Karpas-422 (cell line): ENCODE measurements around the gene OR2Y1. TPM values are rescaled to one million over a fixed set of nuclear protein-coding genes. Genes with fewer than 3 reads are reported as not detected.
A peak's percentile ranks its signal among the peaks of the same experiment; 100 is the strongest.
"Not testable (repeated sequence)": the region's sequence is repeated elsewhere in the genome, so short reads cannot be mapped to it uniquely, and the experiment has no call there.

Source experiments
- DNase-seq: peaks from one replicate; pipeline ENCODE4 v3.0.0-alpha.2; 2015
- H2AFZ ChIP-seq: fragments of 200-600 bp; sonication (generic); 2 replicates; pipeline ENCODE4 v1.6.1; 2014; ENCODE audit warnings: antibody characterized with exemption, low read length, mixed read lengths
- H3K27ac ChIP-seq: fragments of 200-600 bp; sonication (generic); 2 replicates; pipeline ENCODE4 v1.5.1; 2014; ENCODE audit warnings: mild to moderate bottlenecking, low read length, moderate library complexity
- H3K27me3 ChIP-seq: fragments of 200-600 bp; sonication (generic); 2 replicates; pipeline ENCODE4 v1.6.1; 2014; ENCODE audit warnings: low read length, mixed read lengths
- H3K36me3 ChIP-seq: fragments of 200-600 bp; sonication (generic); 2 replicates; pipeline ENCODE4 v1.6.1; 2014; ENCODE audit warnings: low read length, mixed read lengths; ENCODE audit not compliant: insufficient read depth
- H3K4me1 ChIP-seq: fragments of 200-600 bp; sonication (generic); 2 replicates; pipeline ENCODE4 v1.6.1; 2014; ENCODE audit warnings: mild to moderate bottlenecking, low read length, mixed read lengths
- H3K4me2 ChIP-seq: fragments of 200-600 bp; sonication (generic); 2 replicates; pipeline ENCODE4 v1.6.1; 2014; ENCODE audit warnings: low read length, low read depth, mild to moderate bottlenecking; ENCODE audit not compliant: poor library complexity, severe bottlenecking
- H3K4me3 ChIP-seq: fragments of 200-600 bp; sonication (generic); 2 replicates; pipeline ENCODE4 v1.5.1; 2014; ENCODE audit warnings: mild to moderate bottlenecking, antibody characterized with exemption, low read length, mixed read lengths
- H3K79me2 ChIP-seq: fragments of 200-600 bp; sonication (generic); 2 replicates; pipeline ENCODE4 v1.6.1; 2014; ENCODE audit warnings: mild to moderate bottlenecking, low read length, mixed read lengths
- H3K9ac ChIP-seq: fragments of 200-600 bp; sonication (generic); 2 replicates; pipeline ENCODE4 v1.6.0; 2014; ENCODE audit warnings: low read length
- H3K9me2 ChIP-seq: fragments of 200-600 bp; sonication (generic), shearing (Covaris generic); replicated peaks from 2 replicates; pipeline ENCODE4 v1.6.0; 2014; ENCODE audit warnings: mild to moderate bottlenecking, low read length, moderate library complexity; ENCODE audit not compliant: insufficient read depth
- H3K9me3 ChIP-seq: fragments of 300-700, 200-600 bp; sonication (generic); 2 replicates; pipeline ENCODE4 v1.6.1; 2014; ENCODE audit warnings: low read length, mixed read lengths
- H4K20me1 ChIP-seq: fragments of 200-600 bp; sonication (generic); 2 replicates; pipeline ENCODE4 v1.6.1; 2014; ENCODE audit warnings: mild to moderate bottlenecking, antibody characterized with exemption, low read length, low read depth; ENCODE audit not compliant: insufficient read depth
- total RNA-seq: library from RNA; depleted of rRNA; stranded (reverse); fragments of >200 nt; shearing (Covaris generic); gene quantifications from 2 replicates; pipeline ENCODE4 v1.2.3, GENCODE V29; 2014; ENCODE audit warnings: low replicate concordance; rRNA removed

OR2Y1 gene
- total RNA-seq = not detected in 2 replicates

- Histone ChIP-seq H3K4me1 (no peaks in the 10 kb centered on the region), H3K4me3 (no peak within 1 kb of the TSS), H3K9me2 (no peaks in the 10 kb centered on the region), H3K27ac (no peak within 1 kb of the TSS), H2AFZ (no peak within 1 kb of the TSS), H4K20me1 (no peaks in the 10 kb centered on the region), H3K9me3 (no peaks in the 10 kb centered on the region), H3K9ac (no peak within 1 kb of the TSS), H3K36me3 (no peaks in the 10 kb centered on the region), H3K4me2 (no peak within 1 kb of the TSS), H3K27me3 (no peaks in the 10 kb centered on the region), H3K79me2 (no peaks in the 10 kb centered on the region)
- DNase-seq = no peak
Observed at GRCh38 chr5:180739958-180740357, at the start of gene OR2Y1. TSS of gene OR2Y1 (minus strand) at chr5:180740058. CDS start at chr5:180740058, 0 bp downstream.

DNA sequence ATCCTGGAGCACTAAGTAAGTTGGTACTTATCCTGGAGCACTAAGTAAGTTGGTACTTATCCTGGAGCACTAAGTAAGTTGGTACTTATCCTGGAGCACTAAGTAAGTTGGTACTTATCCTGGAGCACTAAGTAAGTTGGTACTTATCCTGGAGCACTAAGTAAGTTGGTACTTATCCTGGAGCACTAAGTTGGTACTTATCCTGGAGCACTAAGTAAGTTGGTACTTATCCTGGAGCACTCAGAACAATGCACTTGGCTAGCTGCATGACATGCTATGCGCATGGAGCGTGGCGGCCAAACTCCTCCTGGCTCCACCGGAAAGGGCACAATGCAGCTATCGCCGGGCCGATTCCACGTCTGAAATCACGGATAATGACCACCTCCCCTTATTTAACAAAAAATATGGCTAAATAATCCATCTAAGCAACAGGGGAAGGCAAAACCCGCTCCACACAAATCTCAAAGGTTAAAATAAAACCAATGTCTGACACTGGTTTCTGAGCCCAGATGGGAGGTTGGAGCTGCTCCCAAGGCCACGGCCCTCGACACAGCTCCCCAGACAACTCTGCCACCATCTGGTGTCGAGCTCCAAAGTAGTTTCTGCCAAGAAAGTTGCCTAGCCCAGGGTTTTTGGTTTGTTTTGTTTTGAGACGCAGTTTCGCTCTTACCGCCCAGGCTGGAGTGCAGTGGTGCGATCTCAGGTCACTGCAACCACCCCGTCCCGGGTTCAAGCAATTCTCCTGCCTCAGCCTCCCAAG is 49.0 kb upstream of the OR2Y1 start:
- not testable (repeated sequence) for H3K9ac ChIP-seq, H3K4me1 ChIP-seq, DNase-seq, H3K4me3 ChIP-seq, H3K4me2 ChIP-seq, H3K36me3 ChIP-seq, H3K9me2 ChIP-seq, H4K20me1 ChIP-seq, H3K9me3 ChIP-seq, H3K27me3 ChIP-seq, H2AFZ ChIP-seq, H3K27ac ChIP-seq
- H3K79me2 ChIP-seq = peaks cover 12% of the 10 kb centered on the region

DNA sequence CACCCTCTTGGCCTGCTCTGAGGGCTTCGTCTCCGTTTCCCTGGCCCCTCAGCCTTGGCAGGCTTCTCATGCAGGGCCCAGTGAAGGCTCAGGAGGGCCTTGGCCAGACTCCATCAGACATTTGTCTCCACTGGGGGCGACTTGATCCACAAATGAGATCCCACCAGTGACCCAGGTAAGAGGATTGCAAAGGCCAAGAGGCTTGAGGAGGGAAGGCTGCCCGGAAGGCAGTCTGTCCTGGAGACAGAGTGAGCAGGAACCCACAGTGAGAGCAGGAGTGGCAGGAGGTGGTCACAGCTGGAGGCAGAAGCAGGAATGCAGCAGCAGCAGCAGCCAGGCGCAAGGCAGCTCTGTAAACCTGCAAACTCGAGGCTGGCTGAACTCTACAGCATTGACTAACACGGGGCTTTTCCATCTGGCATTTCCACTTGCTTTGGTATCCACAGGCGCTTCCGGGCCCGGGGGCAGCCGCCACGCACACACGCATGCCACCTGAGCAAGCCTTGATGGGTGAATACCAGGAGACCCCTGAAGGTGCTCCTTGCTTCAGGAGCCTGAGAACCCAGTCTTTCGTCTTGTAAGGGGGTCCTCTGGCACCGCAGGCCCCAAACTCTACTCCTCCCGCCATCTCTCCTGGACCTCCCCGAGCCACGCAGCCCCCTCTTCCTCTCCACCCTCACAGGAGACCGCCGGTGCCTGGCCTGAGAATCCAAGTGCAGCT is 48.0 kb upstream of the OR2Y1 start:
- no peaks in the 10 kb centered on the region for H3K27me3 ChIP-seq
- H3K9ac ChIP-seq = no peak overlapping the region
- no peak overlapping the region for H3K4me2 ChIP-seq
- no peak for DNase-seq
- H2AFZ ChIP-seq = no peak overlapping the region
- H3K9me2 ChIP-seq = no peaks in the 10 kb centered on the region
- H3K4me1 ChIP-seq = no peaks in the 10 kb centered on the region
- peaks cover 3% of the 10 kb centered on the region; the same call in 1 of the 2 replicates for H3K79me2 ChIP-seq
- no peak overlapping the region for H3K27ac ChIP-seq
- H3K4me3 ChIP-seq = no peak overlapping the region
- H3K9me3 ChIP-seq = no peaks in the 10 kb centered on the region
- H3K36me3 ChIP-seq = peaks cover 3% of the 10 kb centered on the region; the same call in 1 of the 2 replicates
- H4K20me1 ChIP-seq = 0 out of 2 replicates have a peak, but pooled peaks cover 2% of the 10 kb centered on the region

DNA sequence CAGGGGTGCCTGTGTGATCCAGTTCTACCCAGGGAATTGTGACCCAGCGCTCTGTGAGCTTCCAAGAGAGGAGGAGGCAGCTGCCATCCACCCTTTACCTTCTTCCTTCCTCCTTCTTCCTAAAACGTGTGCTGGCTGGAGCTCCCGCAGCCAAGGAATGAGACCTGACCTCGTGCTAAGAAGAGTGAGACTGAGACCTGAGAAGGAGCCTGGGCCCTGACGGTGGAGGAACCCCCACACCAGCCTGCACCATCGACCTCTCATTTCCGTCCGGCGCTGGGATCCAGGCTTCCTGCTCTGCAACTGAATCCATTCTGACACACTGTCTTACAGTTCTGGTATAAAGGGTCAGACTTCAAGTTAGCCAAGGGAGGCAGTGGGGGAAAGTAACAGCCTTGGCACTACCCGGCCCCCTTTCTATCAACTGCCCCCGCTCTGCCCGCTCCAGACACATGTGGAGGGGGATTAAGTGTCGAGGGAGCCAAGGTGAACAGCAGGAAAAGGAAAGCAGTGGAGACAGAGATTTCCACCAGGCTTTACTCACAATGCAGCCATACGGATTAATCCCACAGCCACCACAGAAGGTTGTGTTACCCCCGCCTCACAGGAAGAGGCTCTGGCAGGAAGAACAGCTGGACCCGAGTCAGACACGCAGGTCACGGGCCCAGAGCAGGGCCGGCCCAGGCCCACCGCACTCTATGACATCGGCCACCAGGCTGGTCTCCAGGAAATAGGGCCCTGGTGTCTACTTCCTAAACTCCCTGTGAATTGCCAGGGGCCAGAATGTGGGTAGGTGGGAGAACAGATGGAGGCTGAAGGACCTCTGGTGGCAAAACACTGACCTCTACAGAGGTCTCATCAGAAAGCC is 46.9 kb upstream of the OR2Y1 start:
- Histone ChIP-seq H4K20me1 (no peaks in the 10 kb centered on the region), H3K9ac (no peak overlapping the region), H3K9me3 (no peaks in the 10 kb centered on the region), H3K9me2 (no peaks in the 10 kb centered on the region), H3K4me2 (no peak overlapping the region), H3K27me3 (no peaks in the 10 kb centered on the region), H3K4me3 (no peak overlapping the region), H3K79me2 (no peaks in the 10 kb centered on the region), H3K4me1 (no peaks in the 10 kb centered on the region), H2AFZ (no peak overlapping the region), H3K36me3 (peaks cover 3% of the 10 kb centered on the region; the same call in 1 of the 2 replicates), H3K27ac (no peak overlapping the region)
- DNase-seq = no peak

- Histone ChIP-seq H3K27ac (no peak overlapping the region), H3K9me2 (no peaks in the 10 kb centered on the region), H3K4me1 (no peaks in the 10 kb centered on the region), H3K4me3 (no peak overlapping the region), H2AFZ (no peak overlapping the region), H4K20me1 (no peaks in the 10 kb centered on the region), H3K36me3 (no peaks in the 10 kb centered on the region), H3K27me3 (no peaks in the 10 kb centered on the region), H3K9me3 (no peaks in the 10 kb centered on the region), H3K4me2 (no peak overlapping the region), H3K79me2 (no peaks in the 10 kb centered on the region), H3K9ac (no peak overlapping the region)
- DNase-seq = no peak
Observed at GRCh38 chr5:180785794-180786221, 46.0 kb upstream of the OR2Y1 start.

DNA sequence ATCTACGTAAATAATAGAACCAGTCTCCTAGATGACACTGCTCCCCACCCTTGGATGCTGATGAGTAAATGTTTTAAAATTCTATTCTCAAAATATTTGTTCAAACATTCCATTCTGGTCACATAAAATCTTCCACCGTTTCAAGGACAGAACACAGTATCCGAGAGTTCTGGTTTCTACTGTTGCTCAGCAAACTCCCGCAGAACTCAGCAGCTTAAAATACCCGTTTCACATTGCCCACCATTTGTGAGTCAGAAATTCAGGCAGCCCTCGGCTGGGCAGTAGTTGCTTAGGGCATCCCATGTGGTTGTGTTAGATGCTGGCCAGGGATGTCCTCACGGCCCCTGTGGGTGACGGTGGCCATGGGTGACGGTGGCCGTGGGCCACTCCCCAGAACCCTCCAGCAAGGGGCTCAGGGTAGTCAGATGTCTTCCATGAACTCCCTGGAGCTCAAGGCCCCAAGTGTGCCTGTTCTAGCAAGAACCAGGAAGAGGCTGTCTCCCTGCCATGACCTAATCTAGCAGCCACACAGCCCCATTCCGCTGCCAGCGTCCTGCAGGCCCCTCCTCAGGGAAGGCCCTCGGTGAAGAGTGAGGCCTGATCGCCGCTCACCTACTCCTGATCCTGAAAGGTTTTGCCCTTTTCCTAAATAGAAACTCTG is 45.4 kb upstream of the OR2Y1 start:
- Histone ChIP-seq H3K9me3 (no peaks in the 10 kb centered on the region), H2AFZ (no peak overlapping the region), H3K4me2 (no peak overlapping the region), H3K27ac (no peak overlapping the region), H3K79me2 (no peaks in the 10 kb centered on the region), H3K4me3 (no peak overlapping the region), H3K27me3 (no peaks in the 10 kb centered on the region), H3K4me1 (no peaks in the 10 kb centered on the region), H3K9ac (no peak overlapping the region), H3K9me2 (no peaks in the 10 kb centered on the region), H4K20me1 (no peaks in the 10 kb centered on the region), H3K36me3 (no peaks in the 10 kb centered on the region)
- no peak for DNase-seq

DNA sequence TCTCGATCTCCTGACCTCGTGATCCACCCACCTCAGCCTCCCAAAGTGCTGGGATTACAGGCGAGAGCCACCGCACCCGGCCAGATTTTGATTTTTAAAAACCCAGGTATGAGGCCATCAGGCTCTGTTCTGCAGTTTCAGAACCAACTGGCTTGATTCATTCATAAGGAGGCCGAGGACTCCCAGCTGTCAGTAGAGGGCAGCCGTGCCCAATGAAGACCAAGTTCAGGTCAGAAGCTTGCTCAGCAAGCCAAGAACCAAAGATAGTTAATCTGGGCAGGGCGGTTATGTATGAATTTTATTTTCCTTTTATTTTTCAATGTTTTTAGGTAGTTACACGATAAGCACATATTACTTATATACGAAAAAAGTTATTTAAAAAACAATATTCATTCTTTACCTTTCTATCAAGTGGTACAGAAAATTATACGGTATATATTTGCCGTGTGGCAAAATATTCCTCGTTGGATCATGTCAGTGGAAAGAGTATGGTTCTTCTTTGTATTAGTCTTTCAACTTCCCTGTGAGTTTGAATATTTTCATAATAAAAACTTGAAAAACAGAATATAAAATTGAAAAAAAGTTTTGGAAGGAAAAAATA is 44.7 kb upstream of the OR2Y1 start:
- H3K9me2 ChIP-seq = no peaks in the 10 kb centered on the region
- no peaks in the 10 kb centered on the region for H3K79me2 ChIP-seq
- no peaks in the 10 kb centered on the region for H3K9me3 ChIP-seq
- peak; percentile 81 for DNase-seq
- no peak overlapping the region for H3K9ac ChIP-seq
- no peak overlapping the region for H3K27ac ChIP-seq
- no peaks in the 10 kb centered on the region for H3K36me3 ChIP-seq
- H4K20me1 ChIP-seq = no peaks in the 10 kb centered on the region
- no peak overlapping the region for H2AFZ ChIP-seq
- H3K4me2 ChIP-seq = no peak overlapping the region
- H3K4me3 ChIP-seq = no peak overlapping the region
- H3K4me1 ChIP-seq = no peaks in the 10 kb centered on the region
- no peaks in the 10 kb centered on the region for H3K27me3 ChIP-seq
